Mesenchymal stem cell (in vitro differentiated cells and primary cell): ENCODE results near the gene TMEM255A.
A peak's percentile ranks its signal among the peaks of the same experiment; 100 is the strongest.

Experiments
- DNase-seq: peaks from one replicate; pipeline ENCODE4 v3.0.0-alpha.2; 2013
- H2AFZ ChIP-seq: one replicate; pipeline ENCODE4 v1.6.1; 2013; ENCODE audit warnings: low read depth, mild to moderate bottlenecking, control low read depth, inconsistent platforms, low read length, moderate library complexity
- H2AK5ac ChIP-seq: 2 replicates; pipeline ENCODE4 v1.6.1; 2013; ENCODE audit warnings: low read length, moderate library complexity, mild to moderate bottlenecking, inconsistent platforms; ENCODE audit not compliant: severe bottlenecking
- H2BK120ac ChIP-seq: one replicate; pipeline ENCODE4 v1.6.1; 2013; ENCODE audit warnings: low read depth, mild to moderate bottlenecking, inconsistent platforms, low read length, moderate library complexity
- H2BK12ac ChIP-seq, 2 experiments: one replicate each; pipeline ENCODE4 v1.6.1; 2013; ENCODE audit warnings: inconsistent platforms in 2 of 2, low read length in 2 of 2, mild to moderate bottlenecking in 2 of 2, moderate library complexity in 2 of 2, control low read depth in 1 of 2
- H2BK15ac ChIP-seq: one replicate; pipeline ENCODE4 v1.6.1; 2013; ENCODE audit warnings: mild to moderate bottlenecking, low read depth, inconsistent platforms; ENCODE audit not compliant: poor library complexity, severe bottlenecking
- H2BK5ac ChIP-seq: 2 replicates; pipeline ENCODE4 v1.6.1; 2013; ENCODE audit warnings: low read depth, mild to moderate bottlenecking, low read length, control low read depth, inconsistent platforms; ENCODE audit not compliant: poor library complexity, severe bottlenecking
- H3K14ac ChIP-seq, 2 experiments: one replicate each; pipeline ENCODE4 v1.6.1; 2013; ENCODE audit warnings: inconsistent platforms in 2 of 2, low read length in 2 of 2, control low read depth in 1 of 2, mild to moderate bottlenecking in 1 of 2, moderate library complexity in 1 of 2
- H3K18ac ChIP-seq, 2 experiments: one replicate each; pipeline ENCODE4 v1.6.1; 2013; ENCODE audit warnings: inconsistent platforms in 2 of 2, low read length in 2 of 2, control low read depth in 1 of 2, low read depth in 1 of 2, mild to moderate bottlenecking in 1 of 2
- H3K23ac ChIP-seq, 2 experiments: one replicate each; pipeline ENCODE4 v1.6.1; 2013; ENCODE audit warnings: inconsistent platforms in 2 of 2, low read length in 2 of 2, mild to moderate bottlenecking in 2 of 2, moderate library complexity in 2 of 2, control low read depth in 1 of 2
- H3K27ac ChIP-seq: 2 replicates; pipeline ENCODE4 v1.5.1; 2013; ENCODE audit warnings: mild to moderate bottlenecking, moderate library complexity, low read length, control low read depth, inconsistent platforms; ENCODE audit not compliant: poor library complexity, severe bottlenecking
- H3K27me3 ChIP-seq, 2 experiments: 2 replicates each; pipeline versions ENCODE4 v1.6.1 to v1.7.0; 2013; ENCODE audit warnings: low read length in 2 of 2, mild to moderate bottlenecking in 2 of 2, moderate library complexity in 2 of 2, control low read depth in 1 of 2, inconsistent platforms in 1 of 2; ENCODE audit not compliant: control insufficient read depth in 1 of 2, insufficient read depth in 1 of 2
- H3K36me3 ChIP-seq, 2 experiments: 2 replicates each; pipeline versions ENCODE4 v1.6.1 to v1.7.0; 2013; ENCODE audit warnings: low read length in 2 of 2, control low read depth in 1 of 2, inconsistent platforms in 1 of 2, low read depth in 1 of 2, mild to moderate bottlenecking in 1 of 2; ENCODE audit not compliant: insufficient read depth in 2 of 2, control insufficient read depth in 1 of 2
- H3K4ac ChIP-seq, 2 experiments: one replicate each; pipeline ENCODE4 v1.6.1; 2013; ENCODE audit warnings: inconsistent platforms in 2 of 2, low read length in 2 of 2, mild to moderate bottlenecking in 2 of 2, moderate library complexity in 2 of 2, control low read depth in 1 of 2, low read depth in 1 of 2
- H3K4me1 ChIP-seq: 2 replicates; pipeline ENCODE4 v1.6.1; 2013; ENCODE audit warnings: low read depth, low read length, control low read depth; ENCODE audit not compliant: control insufficient read depth, insufficient read depth
- H3K4me2 ChIP-seq: 2 replicates; pipeline ENCODE4 v1.6.1; 2013; ENCODE audit warnings: low read length, mild to moderate bottlenecking, inconsistent platforms; ENCODE audit not compliant: poor library complexity, severe bottlenecking
- H3K4me3 ChIP-seq, 2 experiments: 2 replicates each; pipeline versions ENCODE4 v1.5.1 to v1.7.0; 2013; ENCODE audit warnings: low read length in 2 of 2, mild to moderate bottlenecking in 2 of 2, control low read depth in 1 of 2, low read depth in 1 of 2; ENCODE audit not compliant: insufficient read depth in 1 of 2
- H3K79me1 ChIP-seq: replicated peaks from 2 replicates; pipeline ENCODE4 v1.6.1; 2013; ENCODE audit warnings: mild to moderate bottlenecking, control low read depth, low read length, inconsistent platforms; ENCODE audit not compliant: poor library complexity, severe bottlenecking
- H3K9ac ChIP-seq: 2 replicates; pipeline ENCODE4 v1.7.0; 2013; ENCODE audit warnings: mild to moderate bottlenecking, low read length, moderate library complexity
- H3K9me3 ChIP-seq: 2 replicates; pipeline ENCODE4 v1.7.0; 2013; ENCODE audit warnings: mild to moderate bottlenecking, low read length; ENCODE audit not compliant: control insufficient read depth
- H4K8ac ChIP-seq: one replicate; pipeline ENCODE4 v1.6.1; 2013; ENCODE audit warnings: inconsistent platforms, mild to moderate bottlenecking, low read length, moderate library complexity
- H4K91ac ChIP-seq: one replicate; pipeline ENCODE4 v1.6.1; 2013; ENCODE audit warnings: mild to moderate bottlenecking, low read length, inconsistent platforms
- WGBS: methylation state at CpG from one replicate; pipeline ENCODE4 v1.1.7; 2013; ENCODE audit warnings: mixed read lengths; 5-methylcytosine and 5-hydroxymethylcytosine counted together

The TMEM255A gene

DNA sequence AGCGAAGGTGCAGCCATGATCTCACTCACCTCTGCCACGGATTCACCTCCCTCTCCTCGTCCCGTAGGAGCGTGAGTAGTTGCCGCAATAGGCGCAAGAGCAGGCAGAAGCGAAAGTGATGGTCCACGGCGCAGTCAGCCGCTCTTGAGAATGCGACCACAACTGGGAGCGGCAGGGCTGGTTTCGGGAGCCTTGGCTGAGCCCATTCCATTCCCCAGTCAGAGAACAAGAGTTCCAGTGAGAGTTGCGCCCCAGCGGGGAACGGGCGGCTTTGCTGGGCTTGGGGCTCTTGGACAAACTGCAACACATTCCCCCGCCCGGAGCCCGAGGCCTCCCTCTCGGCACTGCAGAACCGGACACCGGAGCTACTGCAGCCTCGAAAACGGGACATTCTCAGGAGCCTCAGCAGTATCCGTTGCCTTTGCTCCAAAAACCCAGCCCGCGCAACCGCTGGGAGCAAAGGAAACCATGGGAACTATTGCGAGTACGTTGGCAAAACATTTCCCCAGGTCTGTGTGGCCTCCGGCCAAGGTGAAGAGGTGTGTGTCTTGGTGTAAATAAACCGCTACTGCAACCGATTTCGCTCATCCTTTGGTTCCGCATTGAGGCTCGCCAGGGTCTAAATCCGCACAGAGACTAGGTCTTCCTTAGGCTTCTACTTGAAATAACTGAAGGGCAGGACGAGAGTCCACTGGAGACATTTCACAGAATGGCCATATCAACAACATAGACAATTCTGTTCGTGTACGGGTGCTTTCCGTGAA, 66.3 kb downstream of the TMEM255A start:
- Histone ChIP-seq H2AFZ (peak overlapping the region; percentile 36), H3K79me1 (peaks cover 3% of the 10 kb centered on the region), H2BK5ac (no peak overlapping the region), H3K36me3 (no peaks in the 10 kb centered on the region), H3K4me1 (no peaks in the 10 kb centered on the region), H2BK15ac (no peak overlapping the region), H4K91ac (no peak overlapping the region), H3K23ac (no peak overlapping the region), H3K27me3 (no peaks in the 10 kb centered on the region), H3K9ac (peak overlapping the region; percentile 92), H3K14ac (peak overlapping the region in 1 of 2 experiments; percentile 15), H3K4me3 (peak overlapping the region; percentile 81 to 93), H4K8ac (peak overlapping the region; percentile 69), H3K4ac (peak overlapping the region in 1 of 2 experiments; percentile 37), H2AK5ac (no peak overlapping the region), H3K4me2 (peak overlapping the region; percentile 77), H3K27ac (peak overlapping the region; percentile 67), H3K18ac (peak overlapping the region in 1 of 2 experiments; percentile 57), H2BK120ac (no peak overlapping the region), H2BK12ac (peak overlapping the region in 1 of 2 experiments; percentile 39), H3K9me3 (no peaks in the 10 kb centered on the region)
- DNase-seq = peak; percentile 79
- WGBS = 1% methylated on average over 35 of the region's 43 CpGs

DNA sequence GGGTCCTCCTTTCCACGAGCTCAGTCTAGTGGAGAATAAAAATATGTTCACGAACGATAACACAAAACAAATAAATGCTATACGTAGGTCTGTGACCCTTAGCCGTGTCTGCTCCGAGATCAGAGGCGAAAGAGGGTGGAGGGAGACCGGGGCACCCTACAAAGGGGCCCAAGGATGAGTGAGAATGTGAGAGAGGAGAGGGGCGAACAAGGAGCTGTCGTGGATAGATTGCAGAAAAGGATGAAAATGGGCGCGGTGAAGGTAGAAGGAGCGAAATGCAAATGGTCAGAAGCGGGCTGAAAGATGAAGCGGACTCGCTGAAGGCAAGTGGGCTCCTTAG, 66.9 kb downstream of the TMEM255A start:
- H3K4me1 ChIP-seq = no peaks in the 10 kb centered on the region
- H3K36me3 ChIP-seq = no peaks in the 10 kb centered on the region
- no peak overlapping the region for H2BK120ac ChIP-seq
- peak overlapping the region; percentile 14 to 57 for H3K18ac ChIP-seq
- H3K4ac ChIP-seq = no peak overlapping the region
- H3K4me2 ChIP-seq = peak overlapping the region; percentile 77
- 0% methylated on average over 6 of the region's 16 CpGs for WGBS
- H3K79me1 ChIP-seq = peaks cover 3% of the 10 kb centered on the region
- no peak overlapping the region for H2AK5ac ChIP-seq
- no peak overlapping the region for H3K23ac ChIP-seq
- H2BK5ac ChIP-seq = no peak overlapping the region
- H2BK15ac ChIP-seq = no peak overlapping the region
- no peak overlapping the region for H4K91ac ChIP-seq
- H2BK12ac ChIP-seq = peak overlapping the region in 1 of 2 experiments; percentile 39
- H3K9ac ChIP-seq = peak overlapping the region; percentile 92
- DNase-seq = no peak
- peak overlapping the region; percentile 81 to 93 for H3K4me3 ChIP-seq
- H2AFZ ChIP-seq = peak overlapping the region; percentile 36
- no peak overlapping the region for H4K8ac ChIP-seq
- no peaks in the 10 kb centered on the region for H3K27me3 ChIP-seq
- H3K27ac ChIP-seq = peak overlapping the region; percentile 67
- no peaks in the 10 kb centered on the region for H3K9me3 ChIP-seq
- H3K14ac ChIP-seq = no peak overlapping the region

DNA sequence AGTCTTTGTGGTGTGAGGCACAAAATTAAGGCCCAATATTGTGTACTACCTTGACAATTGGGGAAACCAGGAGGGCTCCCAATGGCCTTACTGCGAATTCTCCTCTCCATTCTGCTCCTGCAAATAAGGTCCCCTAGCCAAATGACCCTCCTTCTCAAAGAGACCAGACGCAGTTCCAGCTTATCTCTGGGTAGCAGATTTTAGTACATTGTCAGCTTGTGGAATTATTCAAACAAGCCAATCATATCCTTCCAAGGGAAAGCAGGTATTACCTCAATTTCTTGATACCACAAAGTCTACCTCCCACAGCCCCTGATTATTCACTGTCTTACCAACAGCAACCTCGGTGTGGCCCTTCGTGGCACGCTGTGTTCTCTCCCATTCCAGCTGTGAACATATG, 68.4 kb downstream of the TMEM255A start:
- H3K4me2 ChIP-seq = no peak overlapping the region

DNA sequence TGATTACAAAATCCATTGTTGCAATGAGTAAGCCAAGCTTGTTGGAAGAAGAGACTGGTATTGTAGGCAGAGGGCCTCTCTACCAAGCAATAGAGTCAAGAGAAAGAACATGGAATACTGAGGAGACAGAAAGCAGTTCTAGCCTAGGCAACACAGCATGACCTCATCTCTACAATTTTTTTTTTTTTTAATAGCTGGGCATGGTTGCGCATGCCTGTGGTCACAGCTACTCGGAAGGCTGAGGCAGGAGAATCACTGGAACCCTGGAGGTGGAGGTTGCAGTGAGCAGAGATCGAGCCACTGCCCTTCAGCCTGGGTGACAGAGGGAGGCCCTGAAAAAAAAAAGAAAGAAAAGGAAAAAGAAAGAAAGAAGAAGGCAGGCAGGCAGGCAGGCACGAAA, 72.3 kb downstream of the TMEM255A start:
- Histone ChIP-seq H4K91ac (no peak overlapping the region), H3K9me3 (no peaks in the 10 kb centered on the region), H3K18ac (no peak overlapping the region), H2BK12ac (no peak overlapping the region), H2BK5ac (no peak overlapping the region), H3K4me3 (no peak overlapping the region), H3K27me3 (no peaks in the 10 kb centered on the region), H2BK15ac (no peak overlapping the region), H3K4ac (no peak overlapping the region), H3K27ac (no peak overlapping the region), H3K36me3 (no peaks in the 10 kb centered on the region), H3K4me1 (no peaks in the 10 kb centered on the region), H2AK5ac (no peak overlapping the region), H3K4me2 (no peak overlapping the region), H2BK120ac (no peak overlapping the region), H3K79me1 (peaks cover 3% of the 10 kb centered on the region), H4K8ac (no peak overlapping the region), H3K14ac (no peak overlapping the region), H3K23ac (no peak overlapping the region), H3K9ac (no peak overlapping the region), H2AFZ (no peak overlapping the region)
- WGBS = 75% methylated on average over 4 of the region's 4 CpGs
- peak; percentile 10 for DNase-seq

More for the DNA sequence above, 68.4 kb downstream of the TMEM255A start:
- no peak overlapping the region for H3K4ac ChIP-seq
- peaks cover 3% of the 10 kb centered on the region for H3K79me1 ChIP-seq
- H4K8ac ChIP-seq = no peak overlapping the region
- H3K27ac ChIP-seq = no peak overlapping the region
- H3K36me3 ChIP-seq = no peaks in the 10 kb centered on the region
- no peak overlapping the region for H2BK120ac ChIP-seq
- no peak overlapping the region for H2BK15ac ChIP-seq
- DNase-seq = no peak
- H3K23ac ChIP-seq = no peak overlapping the region
- H2AK5ac ChIP-seq = no peak overlapping the region
- no peaks in the 10 kb centered on the region for H3K9me3 ChIP-seq
- no peak overlapping the region for H3K18ac ChIP-seq
- no peak overlapping the region for H4K91ac ChIP-seq
- no peaks in the 10 kb centered on the region for H3K4me1 ChIP-seq
- no peaks in the 10 kb centered on the region for H3K27me3 ChIP-seq
- no peak overlapping the region for H3K9ac ChIP-seq
- 84% methylated on average over 5 of the region's 5 CpGs for WGBS
- H2BK12ac ChIP-seq = no peak overlapping the region
- H2AFZ ChIP-seq = no peak overlapping the region
- no peak overlapping the region for H3K14ac ChIP-seq
- no peak overlapping the region for H3K4me3 ChIP-seq
- no peak overlapping the region for H2BK5ac ChIP-seq
